NT2/D1 (cell line): ENCODE data around the gene PIK3CD.

ENCODE experiments used
- DNase-seq: peaks from one replicate; pipeline ENCODE4 v3.0.0-alpha.2; 2011; ENCODE audit warnings: low read depth, low spot score
- H3K27me3 ChIP-seq: 2 replicates; pipeline ENCODE4 v1.6.0; 2011; ENCODE audit warnings: mild to moderate bottlenecking; ENCODE audit not compliant: insufficient read length, insufficient read depth
- H3K36me3 ChIP-seq: 2 replicates; pipeline ENCODE4 v1.6.1; 2011; ENCODE audit warnings: mild to moderate bottlenecking, low read length, mixed read lengths; ENCODE audit not compliant: insufficient read depth, insufficient read length
- H3K4me1 ChIP-seq: 2 replicates; pipeline ENCODE4 v1.5.1; 2011; ENCODE audit not compliant: insufficient read depth, insufficient read length
- H3K4me3 ChIP-seq: 2 replicates; pipeline ENCODE4 v1.5.1; 2011; ENCODE audit warnings: low read depth; ENCODE audit not compliant: insufficient read length
- H3K9ac ChIP-seq: 2 replicates; pipeline ENCODE4 v1.6.0; 2011; ENCODE audit warnings: low read depth; ENCODE audit not compliant: insufficient read length
- H3K9me3 ChIP-seq: 2 replicates; pipeline ENCODE4 v1.5.1; 2011; ENCODE audit warnings: mild to moderate bottlenecking, low read length; ENCODE audit not compliant: insufficient read depth
- SUZ12 ChIP-seq: IDR thresholded peaks from 2 replicates; pipeline ENCODE4 v1.6.1; 2011; ENCODE audit not compliant: insufficient read length, insufficient read depth; ENCODE audit errors: extremely low read depth
- YY1 ChIP-seq: IDR thresholded peaks from 2 replicates; pipeline ENCODE4 v1.6.1; 2011; ENCODE audit not compliant: insufficient read length, insufficient read depth
- ZNF274 ChIP-seq: IDR thresholded peaks from 2 replicates; pipeline ENCODE4 v1.6.1; 2011; ENCODE audit warnings: mild to moderate bottlenecking, low read depth, low read length

The PIK3CD gene

GRCh38 chr1:9721606-9722377 is 70.3 kb downstream of the PIK3CD start:
- TF ChIP-seq YY1 (no peak), SUZ12 (no peak), ZNF274 (no peak)
- no peaks in the 10 kb centered on the region for H3K27me3 ChIP-seq
- DNase-seq, result no peak
- peak overlapping the region; percentile 51 for H3K9ac ChIP-seq
- H3K36me3 ChIP-seq, result peaks cover 56% of the 10 kb centered on the region
- no peak overlapping the region for H3K4me3 ChIP-seq
- peaks cover 36% of the 10 kb centered on the region for H3K4me1 ChIP-seq
- peaks cover 22% of the 10 kb centered on the region; the same call in 1 of the 2 replicates for H3K9me3 ChIP-seq

DNA sequence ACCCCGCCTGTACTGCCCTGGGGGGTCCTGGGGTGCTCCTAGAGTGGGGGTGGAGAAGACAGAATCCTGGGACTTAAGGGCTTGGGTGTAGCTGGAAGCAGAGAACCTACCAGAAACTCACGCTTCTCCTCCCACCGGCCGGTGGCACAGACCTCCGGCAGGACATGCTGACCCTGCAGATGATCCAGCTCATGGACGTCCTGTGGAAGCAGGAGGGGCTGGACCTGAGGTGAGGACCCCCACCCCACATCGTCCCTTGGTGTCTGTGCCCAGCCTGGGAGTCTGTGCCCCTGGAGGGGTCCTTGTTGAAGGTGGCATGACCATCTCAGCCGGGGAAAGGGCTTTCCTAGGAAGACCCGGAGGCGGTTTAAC is 70.8 kb downstream of the PIK3CD start:
- Histone ChIP-seq H3K4me1 (peaks cover 32% of the 10 kb centered on the region), H3K4me3 (no peak overlapping the region), H3K9me3 (peaks cover 22% of the 10 kb centered on the region; the same call in 1 of the 2 replicates), H3K9ac (no peak overlapping the region), H3K27me3 (no peaks in the 10 kb centered on the region), H3K36me3 (peaks cover 57% of the 10 kb centered on the region)
- DNase-seq, result no peak
- TF ChIP-seq SUZ12 (no peak), YY1 (no peak), ZNF274 (no peak)

DNA sequence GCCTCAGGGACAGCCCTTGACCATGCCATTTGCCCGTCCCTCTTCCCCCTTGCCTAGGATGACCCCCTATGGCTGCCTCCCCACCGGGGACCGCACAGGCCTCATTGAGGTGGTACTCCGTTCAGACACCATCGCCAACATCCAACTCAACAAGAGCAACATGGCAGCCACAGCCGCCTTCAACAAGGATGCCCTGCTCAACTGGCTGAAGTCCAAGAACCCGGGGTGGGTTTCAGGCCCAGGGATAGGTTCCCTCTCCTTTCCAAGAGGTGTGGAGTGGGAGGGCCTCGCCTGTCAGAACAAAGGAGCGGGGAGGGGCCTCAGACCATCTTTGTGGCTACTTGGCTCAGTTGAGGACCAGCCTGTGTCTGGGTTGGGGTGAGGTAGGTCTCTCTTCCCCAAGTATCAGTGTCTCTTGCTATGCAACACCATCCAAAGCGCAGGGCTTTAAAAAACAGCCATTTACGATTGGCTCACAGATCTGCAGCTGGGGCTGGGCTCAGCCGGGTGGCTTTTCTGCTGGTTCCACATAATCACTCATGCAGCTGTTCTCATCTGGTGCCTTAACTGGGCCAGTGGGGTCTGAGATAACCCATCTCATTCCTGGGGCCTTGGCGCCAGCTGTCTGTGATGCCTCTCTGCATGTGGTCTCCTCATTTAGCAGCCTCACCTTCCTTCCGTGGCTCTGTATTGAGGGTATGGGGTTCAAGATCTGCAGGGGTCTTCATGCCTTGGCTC is 71.7 kb downstream of the PIK3CD start:
- H3K9ac ChIP-seq, result no peak overlapping the region
- no peak for DNase-seq
- H3K4me1 ChIP-seq, result peaks cover 24% of the 10 kb centered on the region
- peaks cover 57% of the 10 kb centered on the region for H3K36me3 ChIP-seq
- H3K9me3 ChIP-seq, result peaks cover 22% of the 10 kb centered on the region; the same call in 1 of the 2 replicates
- TF ChIP-seq SUZ12 (no peak), ZNF274 (no peak), YY1 (no peak)
- no peak overlapping the region for H3K4me3 ChIP-seq
- no peaks in the 10 kb centered on the region for H3K27me3 ChIP-seq

DNA sequence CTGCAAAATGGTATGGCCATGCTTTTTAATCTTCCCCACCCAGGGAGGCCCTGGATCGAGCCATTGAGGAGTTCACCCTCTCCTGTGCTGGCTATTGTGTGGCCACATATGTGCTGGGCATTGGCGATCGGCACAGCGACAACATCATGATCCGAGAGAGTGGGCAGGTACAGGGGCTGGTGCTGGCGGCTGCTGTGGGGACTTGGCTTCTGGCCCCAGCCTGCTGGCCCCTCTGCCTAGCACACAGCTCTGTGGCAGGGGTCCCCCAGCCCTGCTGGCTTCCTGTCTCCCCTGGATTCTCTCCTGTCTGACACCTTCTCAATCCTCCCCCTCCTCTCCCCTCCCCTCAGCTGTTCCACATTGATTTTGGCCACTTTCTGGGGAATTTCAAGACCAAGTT is 72.4 kb downstream of the PIK3CD start:
- H3K27me3 ChIP-seq, result no peaks in the 10 kb centered on the region
- no peak for TF ChIP-seq ZNF274
- TF ChIP-seq SUZ12, result no peak
- TF ChIP-seq YY1, result no peak
- no peak overlapping the region for H3K9ac ChIP-seq
- peaks cover 61% of the 10 kb centered on the region for H3K36me3 ChIP-seq
- no peak overlapping the region for H3K4me3 ChIP-seq
- peaks cover 22% of the 10 kb centered on the region; the same call in 1 of the 2 replicates for H3K9me3 ChIP-seq
- H3K4me1 ChIP-seq, result peaks cover 17% of the 10 kb centered on the region
- no peak for DNase-seq

GRCh38 chr1:9724706-9725476 is 73.4 kb downstream of the PIK3CD start:
- no peaks in the 10 kb centered on the region for H3K27me3 ChIP-seq
- peaks cover 65% of the 10 kb centered on the region for H3K36me3 ChIP-seq
- H3K4me3 ChIP-seq, result no peak overlapping the region
- DNase-seq, result no peak
- H3K9ac ChIP-seq, result no peak overlapping the region
- TF ChIP-seq SUZ12 (no peak), YY1 (no peak), ZNF274 (no peak)
- H3K9me3 ChIP-seq, result peaks cover 22% of the 10 kb centered on the region; the same call in 1 of the 2 replicates
- peaks cover 12% of the 10 kb centered on the region for H3K4me1 ChIP-seq

- Histone ChIP-seq H3K4me1 (peaks cover 4% of the 10 kb centered on the region), H3K9me3 (peaks cover 22% of the 10 kb centered on the region; the same call in 1 of the 2 replicates), H3K4me3 (no peak overlapping the region), H3K27me3 (no peaks in the 10 kb centered on the region), H3K36me3 (peaks cover 75% of the 10 kb centered on the region), H3K9ac (no peak overlapping the region)
- DNase-seq, result no peak
- no peak for TF ChIP-seq YY1
- TF ChIP-seq ZNF274, result no peak
- TF ChIP-seq SUZ12, result no peak
These were observed 74.9 kb downstream of the PIK3CD start for GRCh38 chr1:9726406-9726805.
